DOHH2 (cell line): ENCODE data around the gene SYT1.

Experiments used
- H3F3A ChIP-seq: fragments of 200-600 bp; sonication (generic), shearing (Covaris generic); 2 replicates; pipeline ENCODE4 v1.6.0; 2016; ENCODE audit warnings: antibody characterized with exemption, mild to moderate bottlenecking; ENCODE audit not compliant: control insufficient read depth, insufficient read depth
- H3K27ac ChIP-seq: fragments of 200-600 bp; sonication (generic); 2 replicates; pipeline ENCODE4 v1.5.1; 2014; ENCODE audit warnings: low read depth, mild to moderate bottlenecking, low read length, moderate library complexity
- H3K27me3 ChIP-seq: fragments of 200-600 bp; sonication (generic); 2 replicates; pipeline ENCODE4 v1.6.1; 2014; ENCODE audit warnings: mild to moderate bottlenecking, low read length, mixed read lengths; ENCODE audit not compliant: control insufficient read depth
- H3K36me3 ChIP-seq: fragments of 200-600 bp; sonication (generic); 2 replicates; pipeline ENCODE4 v1.6.1; 2014; ENCODE audit warnings: mild to moderate bottlenecking, low read length, moderate library complexity, mixed read lengths; ENCODE audit not compliant: control insufficient read depth
- H3K4me1 ChIP-seq: fragments of 200-600 bp; sonication (generic); 2 replicates; pipeline ENCODE4 v1.6.1; 2014; ENCODE audit warnings: mild to moderate bottlenecking, low read length, mixed read lengths; ENCODE audit not compliant: control insufficient read depth
- H3K4me2 ChIP-seq: fragments of 200-600 bp; sonication (generic); 2 replicates; pipeline ENCODE4 v1.6.0; 2014; ENCODE audit warnings: mild to moderate bottlenecking, low read length, moderate library complexity
- H3K4me3 ChIP-seq: fragments of 200-600 bp; sonication (generic); 2 replicates; pipeline ENCODE4 v1.5.1; 2014; ENCODE audit warnings: mild to moderate bottlenecking, low read length, mixed read lengths
- H3K79me2 ChIP-seq: fragments of 200-600 bp; sonication (generic); 2 replicates; pipeline ENCODE4 v1.6.1; 2014; ENCODE audit warnings: mild to moderate bottlenecking, low read length, mixed read lengths; ENCODE audit not compliant: control insufficient read depth
- H3K9me2 ChIP-seq: fragments of 200-600 bp; sonication (generic); replicated peaks from 2 replicates; pipeline ENCODE4 v1.6.1; 2014; ENCODE audit warnings: mild to moderate bottlenecking, low read length, mixed read lengths; ENCODE audit not compliant: control insufficient read depth
- H3K9me3 ChIP-seq: fragments of 200-600 bp; sonication (generic); 2 replicates; pipeline ENCODE4 v1.6.1; 2014; ENCODE audit warnings: antibody characterized with exemption, low read length, mixed read lengths; ENCODE audit not compliant: control insufficient read depth, insufficient read depth
- H4K20me1 ChIP-seq: fragments of 200-600 bp; sonication (generic); 2 replicates; pipeline ENCODE4 v1.6.0; 2014; ENCODE audit warnings: low read depth, mild to moderate bottlenecking, antibody characterized with exemption, low read length, moderate library complexity; ENCODE audit not compliant: control insufficient read depth, insufficient read depth
- CTCF ChIP-seq: fragments of 200-600 bp; sonication (generic); IDR thresholded peaks from one replicate; pipeline ENCODE4 v1.5.1; 2014; ENCODE audit warnings: antibody characterized with exemption, mild to moderate bottlenecking, low read depth, low read length; ENCODE audit not compliant: poor library complexity, severe bottlenecking
- EZH2phosphoT487 ChIP-seq: fragments of 200-600 bp; sonication (generic); IDR thresholded peaks from 2 replicates; pipeline ENCODE4 v1.6.1; 2017; ENCODE audit warnings: borderline replicate concordance, mild to moderate bottlenecking, antibody characterized with exemption, low read length, moderate library complexity, mixed read lengths

SYT1 gene

DNA sequence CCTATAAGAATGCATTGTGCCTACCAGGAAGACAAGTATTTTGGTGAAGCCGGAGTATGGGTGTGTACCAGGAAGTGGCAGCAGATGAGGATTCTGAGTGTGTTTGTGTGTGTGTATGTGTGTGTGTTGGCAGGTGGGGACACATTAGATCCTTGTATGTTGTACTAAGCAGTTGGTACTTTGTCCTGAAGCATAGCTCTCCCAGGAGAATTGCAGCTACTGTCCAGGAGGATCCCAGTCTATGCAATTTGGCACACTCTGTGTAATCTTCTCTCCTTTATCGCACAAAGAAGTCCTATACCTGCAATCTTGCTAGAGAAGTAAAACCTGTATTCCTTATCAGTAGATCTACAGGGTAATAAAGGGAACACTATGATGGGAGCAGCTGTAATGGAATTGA lies 549.7 kb downstream of the SYT1 start:
- Histone ChIP-seq H3K9me3 (no peaks in the 10 kb centered on the region), H3K27ac (no peak overlapping the region), H3K27me3 (peaks cover 12% of the 10 kb centered on the region), H3K4me3 (no peak overlapping the region), H4K20me1 (no peaks in the 10 kb centered on the region), H3K79me2 (no peaks in the 10 kb centered on the region), H3K4me1 (no peaks in the 10 kb centered on the region), H3K36me3 (no peaks in the 10 kb centered on the region), H3K4me2 (no peak overlapping the region), H3F3A (no peaks in the 10 kb centered on the region), H3K9me2 (no peaks in the 10 kb centered on the region)
- TF ChIP-seq CTCF (no peak), EZH2phosphoT487 (no peak)

DNA sequence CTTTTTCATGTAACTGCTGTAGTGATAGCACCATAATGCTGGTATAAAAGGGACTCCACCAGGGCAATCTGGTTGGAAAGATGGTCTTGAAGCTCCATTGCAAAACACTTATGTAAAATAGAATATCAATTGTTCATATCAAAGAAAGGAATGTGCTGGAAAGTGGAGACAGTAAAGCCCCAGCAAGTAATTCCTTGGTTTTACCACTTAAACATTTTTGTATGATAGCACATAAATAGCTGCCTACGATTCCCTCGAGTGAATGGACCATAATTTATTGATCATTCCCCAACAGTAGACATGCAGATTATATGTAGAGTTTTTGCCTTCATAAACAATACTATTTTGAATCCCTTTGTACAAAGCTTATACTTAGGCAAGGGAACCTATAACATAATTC lies 550.7 kb downstream of the SYT1 start:
- no peaks in the 10 kb centered on the region for H3K9me2 ChIP-seq
- H3K4me2 ChIP-seq, result no peak overlapping the region
- no peak overlapping the region for H3K4me3 ChIP-seq
- H3K79me2 ChIP-seq, result no peaks in the 10 kb centered on the region
- H3K9me3 ChIP-seq, result no peaks in the 10 kb centered on the region
- TF ChIP-seq EZH2phosphoT487 (no peak), CTCF (no peak)
- no peaks in the 10 kb centered on the region for H4K20me1 ChIP-seq
- no peaks in the 10 kb centered on the region for H3F3A ChIP-seq
- H3K4me1 ChIP-seq, result no peaks in the 10 kb centered on the region
- H3K36me3 ChIP-seq, result no peaks in the 10 kb centered on the region
- peaks cover 12% of the 10 kb centered on the region for H3K27me3 ChIP-seq
- no peak overlapping the region for H3K27ac ChIP-seq

DNA sequence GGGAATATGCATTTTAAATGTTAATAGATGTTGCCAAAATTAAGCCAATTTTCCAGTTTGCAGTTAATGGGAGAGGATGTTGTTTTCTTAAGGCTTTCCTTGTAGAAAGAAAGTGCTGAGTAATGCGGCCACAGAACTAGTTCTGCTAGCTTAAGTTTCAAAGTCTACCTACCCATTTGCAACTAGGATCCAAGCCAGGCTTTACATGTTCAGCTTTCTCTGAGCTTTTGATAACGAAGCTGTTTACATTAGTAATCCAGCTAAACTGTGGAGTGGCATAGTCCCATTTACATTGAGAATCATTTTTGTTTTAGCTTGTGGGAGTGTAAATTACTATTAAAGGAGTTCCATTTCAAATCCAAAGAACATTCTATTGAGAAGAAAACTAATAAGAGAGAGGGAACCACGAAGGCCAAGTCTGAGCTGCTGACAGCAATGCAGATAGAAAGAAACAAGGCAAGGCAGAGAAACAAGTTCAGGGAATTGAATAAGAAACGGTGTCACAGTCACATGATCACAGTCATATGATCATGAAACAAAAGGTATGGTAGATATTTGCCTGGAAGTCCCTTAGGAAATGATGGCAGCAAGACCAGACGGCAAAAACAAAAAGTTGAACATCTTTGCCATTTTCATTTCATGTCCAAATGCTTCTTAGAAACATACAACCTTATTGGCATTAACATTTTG lies 551.3 kb downstream of the SYT1 start:
- no peaks in the 10 kb centered on the region for H3K9me2 ChIP-seq
- H3K4me2 ChIP-seq, result no peak overlapping the region
- H3K4me3 ChIP-seq, result no peak overlapping the region
- H3F3A ChIP-seq, result no peaks in the 10 kb centered on the region
- no peaks in the 10 kb centered on the region for H3K79me2 ChIP-seq
- H3K9me3 ChIP-seq, result no peaks in the 10 kb centered on the region
- no peaks in the 10 kb centered on the region for H4K20me1 ChIP-seq
- H3K27me3 ChIP-seq, result peaks cover 12% of the 10 kb centered on the region
- TF ChIP-seq EZH2phosphoT487, result no peak
- no peak for TF ChIP-seq CTCF
- no peak overlapping the region for H3K27ac ChIP-seq
- no peaks in the 10 kb centered on the region for H3K4me1 ChIP-seq
- H3K36me3 ChIP-seq, result no peaks in the 10 kb centered on the region
